Astrocyte of the spinal cord (primary cell): ENCODE data around the gene BAZ2B.

Source experiments
- DNase-seq: peaks from one replicate; pipeline ENCODE4 v3.0.0; 2011; ENCODE audit warnings: low read depth, low spot score
- H3K4me3 ChIP-seq: 2 replicates; pipeline ENCODE4 v1.5.1; 2011; ENCODE audit warnings: low read depth, mild to moderate bottlenecking, low read length, moderate library complexity
- in situ Hi-C: cut with HindIII; loops from 2 replicates; pipeline ENCODE4 v1.10.0; 2017; ENCODE audit warnings: low sequenced_read_pairs
- TF ChIP-seq, protein P1 (sequence below): IDR thresholded peaks from 2 replicates; pipeline ENCODE4 v1.5.1; 2012; ENCODE audit warnings: low read depth, mild to moderate bottlenecking, low read length, inconsistent platforms

BAZ2B gene

DNA sequence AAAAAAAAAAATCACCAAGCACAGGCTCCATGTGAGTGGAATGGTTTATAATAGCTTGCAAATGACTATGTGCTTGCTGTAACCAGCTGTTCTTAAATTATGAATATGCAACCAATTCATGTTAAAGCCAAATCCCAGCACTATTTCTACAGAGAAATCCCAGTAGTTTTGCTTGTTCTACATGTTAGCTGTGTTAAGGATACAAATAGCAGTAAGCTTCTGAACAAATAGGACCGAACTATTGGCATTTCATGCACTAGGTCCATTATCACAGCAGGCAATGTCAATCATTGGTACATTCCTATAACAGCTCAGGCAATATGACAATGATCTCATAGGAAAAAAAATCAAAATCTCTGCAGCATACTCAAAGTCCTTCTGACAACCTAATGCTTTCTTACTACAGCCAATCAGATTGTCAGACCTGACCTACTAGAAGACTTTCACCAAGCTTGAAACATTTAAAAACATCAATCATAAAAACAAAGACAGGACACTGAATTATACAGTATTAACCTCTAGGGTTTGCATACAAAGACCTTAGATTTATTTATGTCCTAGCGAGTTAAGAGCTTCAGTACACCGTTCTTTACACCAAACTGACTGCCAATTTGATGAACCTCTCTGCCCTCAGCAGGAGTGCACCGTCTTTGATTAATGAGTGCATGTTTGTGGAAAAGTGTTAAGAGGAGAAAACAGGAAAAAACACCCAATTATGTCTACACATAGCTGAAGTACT lies 6.4 kb downstream of the BAZ2B start:
- no peak overlapping the region for H3K4me3 ChIP-seq
- in situ Hi-C loops = no loop called here
- no peak for DNase-seq
- TF ChIP-seq, protein P1, sequence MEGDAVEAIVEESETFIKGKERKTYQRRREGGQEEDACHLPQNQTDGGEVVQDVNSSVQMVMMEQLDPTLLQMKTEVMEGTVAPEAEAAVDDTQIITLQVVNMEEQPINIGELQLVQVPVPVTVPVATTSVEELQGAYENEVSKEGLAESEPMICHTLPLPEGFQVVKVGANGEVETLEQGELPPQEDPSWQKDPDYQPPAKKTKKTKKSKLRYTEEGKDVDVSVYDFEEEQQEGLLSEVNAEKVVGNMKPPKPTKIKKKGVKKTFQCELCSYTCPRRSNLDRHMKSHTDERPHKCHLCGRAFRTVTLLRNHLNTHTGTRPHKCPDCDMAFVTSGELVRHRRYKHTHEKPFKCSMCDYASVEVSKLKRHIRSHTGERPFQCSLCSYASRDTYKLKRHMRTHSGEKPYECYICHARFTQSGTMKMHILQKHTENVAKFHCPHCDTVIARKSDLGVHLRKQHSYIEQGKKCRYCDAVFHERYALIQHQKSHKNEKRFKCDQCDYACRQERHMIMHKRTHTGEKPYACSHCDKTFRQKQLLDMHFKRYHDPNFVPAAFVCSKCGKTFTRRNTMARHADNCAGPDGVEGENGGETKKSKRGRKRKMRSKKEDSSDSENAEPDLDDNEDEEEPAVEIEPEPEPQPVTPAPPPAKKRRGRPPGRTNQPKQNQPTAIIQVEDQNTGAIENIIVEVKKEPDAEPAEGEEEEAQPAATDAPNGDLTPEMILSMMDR = no peak

DNA sequence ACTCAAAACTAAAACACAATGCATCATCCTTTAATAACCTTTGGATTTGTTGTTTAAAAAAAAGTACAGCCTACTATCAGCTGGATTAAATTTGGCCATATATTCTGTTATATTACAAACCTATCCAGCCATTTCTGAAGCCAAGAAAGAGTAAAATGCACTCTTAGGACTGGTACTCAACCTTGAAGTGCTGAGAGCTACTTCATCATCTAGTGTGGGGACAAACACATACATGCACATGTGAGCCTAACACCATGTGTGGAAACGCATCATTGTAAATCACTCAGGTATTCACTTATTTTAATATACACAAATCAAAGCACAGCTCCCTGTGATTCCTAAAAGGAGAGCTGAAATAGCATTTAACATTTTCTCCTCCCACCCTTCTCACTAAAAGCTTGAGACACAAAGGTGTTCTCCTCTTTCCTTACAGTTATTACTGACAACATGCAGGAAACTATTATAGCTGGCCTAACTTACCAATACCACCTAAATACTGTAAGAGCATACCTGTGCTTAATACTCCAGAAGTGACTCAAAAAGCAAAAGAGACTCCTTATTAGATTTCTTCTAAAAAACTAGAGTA lies 7.5 kb downstream of the BAZ2B start:
- TF ChIP-seq, protein P1 = no peak
- DNase-seq = no peak
- in situ Hi-C loops = no loop called here
- H3K4me3 ChIP-seq = no peak overlapping the region

DNA sequence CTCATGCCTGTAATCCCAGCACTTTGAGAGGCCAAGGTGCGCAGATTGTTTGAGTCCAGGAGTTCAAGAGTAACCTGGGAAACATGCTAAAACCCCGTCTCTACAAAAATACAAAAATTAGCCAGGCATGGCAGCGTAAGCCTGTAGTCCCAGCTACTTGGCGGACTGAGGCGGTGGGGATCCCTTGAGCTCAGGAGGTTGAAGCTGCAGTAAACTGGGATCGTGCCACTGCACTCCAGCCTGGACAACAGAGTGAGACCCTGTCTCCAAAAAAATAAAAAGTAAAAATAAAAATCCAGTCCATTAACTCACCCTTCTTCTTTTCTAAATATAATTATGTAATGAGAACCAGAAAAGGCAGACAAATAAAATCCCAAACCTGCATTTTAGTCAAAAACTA lies 8.2 kb downstream of the BAZ2B start:
- TF ChIP-seq, protein P1 = no peak
- no peak overlapping the region for H3K4me3 ChIP-seq
- DNase-seq = no peak
- in situ Hi-C loops = no loop called here

DNA sequence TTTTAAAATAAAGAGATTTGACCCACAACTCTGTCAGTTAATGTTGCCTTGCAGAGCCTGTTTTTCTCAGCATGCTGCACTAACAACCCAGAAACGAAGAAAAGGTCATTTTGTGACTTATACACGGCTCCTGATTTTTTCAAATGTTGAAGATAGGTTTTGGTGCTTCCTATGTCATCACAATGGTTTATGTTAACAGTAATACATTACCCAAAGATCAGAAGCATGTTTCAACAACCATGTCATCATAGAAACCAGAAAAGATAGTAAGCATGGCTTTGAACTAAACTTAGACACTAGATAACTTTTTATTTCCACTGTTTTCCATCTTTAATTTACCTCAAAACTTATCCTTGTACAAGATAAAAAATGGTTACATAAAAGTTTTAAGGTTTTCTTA lies 10.1 kb downstream of the BAZ2B start:
- no peak overlapping the region for H3K4me3 ChIP-seq
- in situ Hi-C loops = no loop called here
- no peak for DNase-seq
- TF ChIP-seq, protein P1 = no peak

DNA sequence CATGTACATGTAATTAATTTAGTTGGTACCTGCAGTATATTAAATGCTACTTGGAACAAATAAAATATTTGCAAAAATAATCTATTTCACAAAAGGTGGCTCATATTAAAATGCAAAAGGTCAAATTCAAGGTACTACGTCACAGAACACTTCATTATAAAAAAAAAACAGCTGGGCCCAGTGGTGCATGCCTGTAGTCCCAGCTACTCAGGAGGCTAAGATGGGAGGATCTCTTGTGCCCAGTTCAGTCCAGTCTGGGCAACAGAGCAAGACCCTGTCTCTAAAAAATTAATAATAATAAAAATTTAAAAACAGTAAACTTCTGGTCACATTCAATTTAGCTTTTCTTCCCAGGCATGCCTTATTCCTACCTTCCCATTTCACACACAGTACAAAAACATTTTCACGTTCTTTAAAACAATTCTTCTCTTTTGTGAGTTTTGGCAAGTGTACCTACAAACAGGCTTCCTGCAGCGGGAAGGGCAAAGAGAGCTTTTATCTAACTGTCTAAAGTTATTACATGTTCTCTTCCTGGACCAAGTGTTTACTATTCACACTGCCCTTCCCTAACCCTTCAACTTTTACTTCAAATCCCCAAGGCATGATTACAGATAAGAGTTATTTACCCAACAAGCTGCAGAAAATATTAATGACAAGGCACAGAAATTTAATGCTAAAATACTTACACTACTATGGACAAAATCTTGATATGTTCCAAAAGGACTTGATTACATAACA lies 10.7 kb downstream of the BAZ2B start:
- in situ Hi-C loops = no loop called here
- no peak for DNase-seq
- TF ChIP-seq, protein P1 = no peak
- no peak overlapping the region for H3K4me3 ChIP-seq

DNA sequence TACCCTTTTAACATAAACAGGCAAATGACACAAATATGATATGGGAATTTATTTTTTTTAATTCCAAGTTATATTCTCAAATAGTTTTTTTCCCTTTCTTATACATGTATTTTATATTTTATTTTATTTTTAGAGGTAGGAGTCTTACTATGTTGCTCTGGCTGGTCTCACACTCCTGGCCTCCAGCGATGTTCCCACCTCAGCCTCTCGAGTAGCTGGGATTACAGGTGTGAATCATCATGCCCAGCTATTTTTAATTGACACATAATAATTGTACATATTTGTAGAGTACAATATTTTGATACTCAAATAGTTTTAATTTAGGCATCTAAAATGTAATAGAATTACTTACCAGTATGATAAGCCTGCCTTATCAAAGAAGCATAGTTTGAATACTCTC lies 12.2 kb downstream of the BAZ2B start:
- no peak overlapping the region for H3K4me3 ChIP-seq
- in situ Hi-C loops = no loop called here
- DNase-seq = no peak
- TF ChIP-seq, protein P1 = no peak
